SH-SY5Y (cell line): ENCODE measurements around the gene SMPDL3A.

Source experiments
- GATA2 ChIP-seq: IDR thresholded peaks from 2 replicates; pipeline ENCODE4 v1.6.1; 2011; ENCODE audit warnings: mild to moderate bottlenecking, low read depth, low read length
- GATA3 ChIP-seq: IDR thresholded peaks from 2 replicates; pipeline ENCODE4 v1.6.1; 2011; ENCODE audit warnings: low read depth, mild to moderate bottlenecking, low read length, moderate library complexity

The SMPDL3A gene

DNA sequence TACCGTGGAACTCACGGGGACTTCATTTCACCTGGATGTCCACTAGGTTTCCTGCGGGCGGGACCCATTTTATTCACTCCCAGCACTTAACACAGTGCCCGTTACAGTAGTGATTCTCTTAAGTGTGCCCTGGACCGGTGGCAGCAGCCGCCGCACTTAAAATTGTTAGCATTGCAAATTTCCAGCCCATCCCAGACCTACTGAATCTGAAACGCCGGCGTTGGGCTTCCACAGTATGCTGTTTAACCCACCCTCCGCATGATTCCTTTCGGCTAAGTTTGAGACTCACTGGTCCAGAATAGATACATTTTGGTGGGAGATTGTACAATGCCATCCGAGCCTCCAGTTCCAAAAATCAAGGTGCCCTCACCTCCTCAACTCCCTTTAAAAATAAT lies 967 bp downstream of the SMPDL3A start:
- TF ChIP-seq GATA2 (no peak), GATA3 (no peak)

DNA sequence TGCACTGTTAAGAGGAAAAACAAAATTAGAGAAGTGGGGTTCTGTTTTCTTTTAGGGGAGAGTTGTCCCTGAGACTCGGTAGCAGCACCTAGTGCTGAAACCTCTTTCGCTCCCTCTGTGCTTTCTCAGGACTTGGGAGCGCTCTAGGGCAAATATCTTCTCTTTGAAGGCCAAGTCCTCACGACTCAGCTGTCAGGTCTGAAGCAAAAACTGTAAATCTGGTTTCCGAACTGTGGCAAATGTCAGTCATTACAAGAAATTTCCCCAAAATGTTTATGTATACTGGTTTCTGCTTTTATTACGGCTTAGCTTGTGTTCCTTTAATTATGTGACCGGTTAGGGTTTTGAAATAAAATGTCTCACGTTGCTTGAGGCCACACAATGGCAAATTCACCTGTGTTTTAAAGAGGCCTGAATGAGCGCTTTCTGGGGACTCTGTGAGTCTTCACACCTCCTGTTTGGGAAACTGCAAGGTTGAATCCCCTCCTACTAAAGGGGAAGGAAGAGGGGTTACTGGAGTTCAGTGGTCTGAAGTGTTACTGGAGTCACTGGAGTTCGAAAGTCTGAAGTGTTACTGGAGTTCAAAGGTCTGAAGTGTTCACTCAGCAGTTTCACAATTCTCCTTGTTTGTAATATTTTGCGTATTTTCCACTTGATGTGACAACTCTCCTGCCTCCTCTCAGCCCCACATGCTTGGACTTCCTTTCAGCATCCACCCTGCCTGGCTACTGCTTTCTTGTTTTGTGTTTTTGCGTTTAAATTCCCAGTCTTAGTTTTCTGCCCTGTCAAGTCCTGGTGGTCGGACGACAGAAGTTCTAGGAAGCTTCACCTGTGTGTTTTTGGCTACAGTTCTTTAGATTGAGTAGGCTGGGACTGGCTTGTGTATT lies 1.6 kb downstream of the SMPDL3A start:
- no peak for TF ChIP-seq GATA3
- TF ChIP-seq GATA2 = no peak

DNA sequence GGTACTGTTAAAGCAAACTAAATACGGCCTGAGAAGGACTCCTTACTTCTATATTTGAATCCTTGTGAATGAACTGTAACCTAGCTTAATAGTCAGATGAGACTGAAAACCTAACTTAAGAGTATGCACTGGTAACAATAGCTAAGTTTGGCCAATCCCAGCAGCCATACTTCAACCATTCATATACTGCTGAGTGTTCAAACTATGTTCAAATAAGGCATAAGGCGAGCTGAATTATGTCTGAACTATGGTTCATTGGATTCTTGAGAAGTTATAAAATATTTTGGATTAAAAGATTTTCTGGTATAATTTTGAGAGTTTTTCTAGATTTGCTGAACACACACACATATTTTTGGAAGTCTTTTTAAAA lies 2.2 kb downstream of the SMPDL3A start:
- TF ChIP-seq GATA2 (no peak), GATA3 (no peak)

DNA sequence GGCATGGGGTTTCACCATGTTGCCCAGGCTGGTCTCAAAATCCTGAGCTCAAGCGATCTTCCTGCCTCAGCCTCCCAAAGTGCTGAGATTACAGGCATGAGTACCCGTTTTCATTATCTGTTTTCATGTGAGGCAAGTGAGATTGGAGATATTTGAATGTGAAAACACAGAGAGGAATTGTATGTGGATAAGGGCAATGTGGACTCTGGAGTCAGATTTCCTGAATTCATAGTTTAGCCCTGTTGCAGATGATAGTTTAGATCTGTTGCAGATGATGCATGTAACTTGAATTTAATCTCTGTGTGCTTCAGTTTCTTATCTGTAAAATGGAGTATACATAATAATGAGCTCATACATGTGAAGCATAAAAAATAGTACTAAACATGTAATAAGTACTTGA lies 3.7 kb downstream of the SMPDL3A start:
- TF ChIP-seq GATA3 (no peak), GATA2 (no peak)

DNA sequence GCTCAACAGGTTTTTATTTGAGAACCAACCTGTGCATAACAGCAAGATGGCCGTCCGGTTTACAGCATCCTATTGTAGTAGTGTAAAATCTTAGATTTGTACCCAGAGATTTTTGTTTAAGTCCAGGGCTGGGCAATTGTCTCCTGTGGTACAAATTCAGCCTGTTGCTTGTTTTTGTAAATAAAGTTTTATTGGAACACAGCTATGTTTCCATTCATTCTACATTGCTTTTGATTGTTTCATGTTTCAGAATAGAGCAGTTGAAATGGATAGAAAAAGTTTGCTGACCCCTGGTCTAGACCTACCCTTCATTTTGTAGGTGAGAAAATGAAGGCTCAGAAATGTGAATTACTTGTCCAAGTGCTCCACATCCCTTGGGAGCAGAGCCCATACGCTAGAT lies 8.5 kb downstream of the SMPDL3A start:
- no peak for TF ChIP-seq GATA2
- TF ChIP-seq GATA3 = no peak

DNA sequence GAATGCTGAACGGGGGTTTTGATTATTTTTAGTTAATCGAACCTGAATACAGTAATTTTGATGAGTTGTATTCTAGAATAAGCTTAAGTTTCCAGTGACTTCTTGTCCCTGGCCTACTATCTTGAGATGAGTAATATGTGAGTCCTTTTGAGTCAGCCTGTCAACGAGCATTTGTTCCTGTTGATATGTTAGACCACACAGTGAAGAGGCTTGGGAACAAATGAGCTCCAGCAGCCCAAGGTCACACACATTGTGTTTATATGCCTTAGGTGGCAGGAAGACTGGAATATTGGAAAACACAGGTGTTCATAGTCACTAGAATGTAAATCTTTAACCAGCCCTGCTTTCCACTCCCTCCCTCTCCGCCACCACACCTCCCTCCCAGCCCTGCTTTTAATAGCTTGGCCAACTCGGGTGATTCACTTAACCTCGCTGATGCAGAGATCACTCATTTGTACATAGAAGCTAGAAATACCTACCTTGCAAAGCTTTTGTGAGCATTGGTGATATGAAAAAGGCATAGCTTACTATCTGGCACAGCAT lies 9.1 kb downstream of the SMPDL3A start:
- no peak for TF ChIP-seq GATA2
- no peak for TF ChIP-seq GATA3

DNA sequence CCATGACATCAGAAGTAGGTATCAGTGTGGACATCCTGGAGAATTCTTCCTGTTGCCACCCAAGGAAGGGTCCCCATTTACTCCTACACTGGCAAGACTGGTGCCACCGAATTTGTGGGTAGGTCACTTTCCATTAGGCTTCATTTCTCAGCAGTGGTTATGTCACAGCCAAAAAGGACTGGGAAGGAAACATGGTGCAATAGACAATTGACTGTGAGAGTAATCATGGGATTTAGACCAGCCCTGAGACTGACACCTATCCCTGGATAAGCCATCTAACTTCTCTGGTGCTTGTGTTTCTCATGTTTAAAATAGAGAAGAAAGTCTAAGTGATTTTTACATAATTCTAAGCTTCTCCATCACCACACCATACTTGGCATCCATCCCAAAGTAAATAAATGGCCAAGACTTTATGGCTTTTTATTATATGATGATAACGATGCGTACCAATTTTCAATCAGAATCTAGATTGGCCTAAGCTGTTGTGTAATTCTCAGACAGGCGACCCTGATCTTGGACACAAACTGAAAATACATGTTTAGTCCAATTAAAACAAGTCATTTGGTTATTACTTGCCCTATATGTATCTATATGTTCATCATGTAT lies 10.2 kb downstream of the SMPDL3A start:
- TF ChIP-seq GATA3 (no peak), GATA2 (no peak)

DNA sequence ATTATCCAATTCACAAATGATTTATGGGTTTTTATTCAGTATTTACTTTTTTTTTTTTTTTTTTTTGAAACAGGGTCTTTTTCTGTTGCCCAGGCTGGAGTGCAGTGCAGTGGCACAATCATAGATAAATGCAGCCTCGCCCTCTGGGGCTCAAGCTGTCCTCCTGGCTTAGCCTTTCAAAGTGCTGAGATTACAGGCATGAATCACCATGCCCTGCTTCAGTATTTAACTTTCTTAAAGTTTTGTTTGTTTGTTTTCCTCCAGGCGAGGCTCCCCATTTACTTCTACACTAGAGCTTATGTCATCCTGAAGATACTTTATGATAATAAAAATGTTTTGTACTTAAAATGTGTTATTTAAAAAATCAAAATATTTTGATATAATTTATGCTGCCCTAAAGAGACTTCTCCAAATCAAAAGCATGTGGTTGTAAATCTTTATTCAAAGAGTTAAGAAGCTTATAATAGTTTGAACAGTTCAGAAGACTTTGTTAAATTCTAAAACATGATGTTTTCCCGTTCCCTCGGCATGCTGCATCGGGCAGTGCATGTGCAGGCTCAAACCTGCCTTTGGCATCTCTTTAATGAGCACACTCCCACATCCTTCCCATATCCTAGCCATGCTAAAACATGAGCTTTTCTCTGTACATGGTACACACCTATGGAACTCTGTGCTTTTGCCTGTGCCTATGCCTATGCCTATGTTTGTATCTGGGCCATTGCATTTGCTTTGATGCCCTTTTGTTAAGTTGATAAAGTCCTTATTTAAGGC lies 11.0 kb downstream of the SMPDL3A start:
- no peak for TF ChIP-seq GATA2
- no peak for TF ChIP-seq GATA3

DNA sequence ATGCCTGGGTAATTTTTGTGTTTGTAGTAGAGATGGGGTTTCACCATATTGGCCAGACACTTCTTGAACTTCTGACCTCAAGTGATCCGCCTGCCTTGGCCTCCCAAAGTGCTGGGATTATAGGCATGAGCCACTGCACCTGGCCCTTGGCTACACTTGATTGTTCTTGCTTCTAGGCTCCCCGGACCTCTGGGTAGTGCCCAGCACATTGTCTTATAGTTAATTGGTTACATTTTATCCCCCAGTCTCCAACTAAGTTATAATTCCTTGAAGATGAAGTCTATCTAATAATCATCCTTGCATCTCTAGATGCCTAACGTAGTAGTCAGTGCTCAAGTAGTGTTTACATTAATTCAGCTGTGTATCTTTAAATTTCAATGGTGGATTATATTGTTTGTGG lies 11.8 kb downstream of the SMPDL3A start:
- TF ChIP-seq GATA3 (no peak), GATA2 (no peak)

DNA sequence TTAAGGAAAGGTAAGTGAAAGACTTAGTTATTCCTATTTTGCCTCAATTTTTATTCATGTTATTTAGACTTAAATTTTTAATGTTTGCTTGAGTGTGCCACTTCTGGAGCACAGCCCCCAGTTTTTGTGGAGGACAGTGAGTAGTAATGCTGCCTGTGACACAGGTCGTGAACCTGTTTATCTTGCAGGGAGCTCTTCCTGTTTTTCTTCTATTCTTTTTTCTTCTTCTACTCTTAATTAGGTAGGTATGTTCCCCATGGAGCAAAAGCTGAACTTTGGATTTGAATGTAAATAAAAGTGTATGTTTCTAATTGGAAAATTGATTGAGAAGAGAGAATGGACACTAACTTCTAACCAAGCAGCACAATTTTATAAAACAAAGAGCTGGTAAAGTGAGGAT lies 12.3 kb downstream of the SMPDL3A start:
- no peak for TF ChIP-seq GATA2
- no peak for TF ChIP-seq GATA3

DNA sequence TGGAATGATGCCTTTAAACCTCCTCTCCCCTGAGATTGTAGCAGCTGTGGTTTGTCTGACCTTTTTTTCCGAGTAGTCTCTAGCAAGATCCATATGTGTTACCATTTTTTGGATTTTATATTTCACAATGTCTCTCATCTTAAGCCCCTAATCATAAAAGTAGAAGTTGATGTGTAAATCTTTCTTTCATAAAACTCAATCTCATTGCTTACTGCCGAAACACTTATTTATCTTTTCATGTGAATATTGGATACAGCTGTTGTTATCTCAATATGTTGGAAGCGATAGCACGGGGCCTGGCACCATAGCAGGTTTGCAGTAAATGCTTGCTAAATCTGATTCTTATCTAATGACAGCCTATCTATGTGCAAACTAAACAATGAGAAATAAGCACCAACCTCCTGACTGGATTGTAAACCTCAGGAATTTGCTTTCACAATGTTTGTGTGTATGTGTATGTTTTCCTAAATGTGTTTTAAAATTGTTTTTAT lies 14.2 kb downstream of the SMPDL3A start:
- TF ChIP-seq GATA2 (peak; percentile 36; the same call in 1 of the 2 replicates), GATA3 (no peak)

DNA sequence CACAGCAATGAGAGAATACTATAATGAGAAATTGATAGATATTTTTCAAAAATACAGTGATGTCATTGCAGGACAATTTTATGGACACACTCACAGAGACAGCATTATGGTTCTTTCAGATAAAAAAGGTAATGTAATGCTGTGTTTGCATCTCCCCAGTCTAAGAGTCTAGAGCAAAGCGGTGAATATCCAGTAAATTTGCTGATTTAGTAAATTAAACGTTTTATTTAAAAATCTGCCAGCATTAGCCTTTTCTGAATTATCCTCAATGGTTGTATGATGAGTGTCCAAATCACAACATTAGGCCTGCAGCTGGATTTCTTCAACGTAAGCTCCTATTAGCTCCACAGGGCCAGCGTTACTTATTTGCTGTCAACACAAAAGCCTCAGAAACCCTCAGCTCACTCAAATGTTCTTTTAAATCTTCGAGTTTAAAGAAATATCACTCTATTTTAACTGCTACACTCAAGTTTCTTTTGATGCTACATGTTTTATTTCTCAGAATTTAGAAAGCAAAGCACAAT lies 16.0 kb downstream of the SMPDL3A start:
- TF ChIP-seq GATA3 = no peak
- TF ChIP-seq GATA2 = no peak

DNA sequence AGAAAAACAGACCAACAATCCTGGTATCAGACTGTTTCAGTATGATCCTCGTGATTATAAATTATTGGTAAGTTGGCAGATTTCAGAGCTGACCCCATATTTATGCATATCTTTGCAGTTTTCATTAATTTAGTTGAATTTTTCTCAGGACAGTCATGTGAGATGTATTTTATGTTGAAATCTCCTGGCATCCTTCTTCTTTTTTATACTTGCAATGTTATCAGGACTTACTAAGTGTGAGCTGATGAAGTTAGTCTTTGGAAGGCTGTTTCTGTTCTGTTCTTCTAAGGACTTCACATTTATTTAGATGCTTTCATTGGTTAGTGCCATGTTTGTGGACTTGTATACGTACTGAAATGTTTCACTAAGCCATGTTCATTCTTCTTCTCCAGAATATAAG lies 17.2 kb downstream of the SMPDL3A start:
- no peak for TF ChIP-seq GATA2
- no peak for TF ChIP-seq GATA3
